Skeletal muscle satellite cell (primary cell): ENCODE data around the gene KCNK3.

ENCODE experiments used
- H3K27me3 ChIP-seq: 2 replicates; pipeline ENCODE4 v1.7.0; 2013; ENCODE audit warnings: low read length; ENCODE audit not compliant: control insufficient read depth, insufficient read depth
- H3K36me3 ChIP-seq: 2 replicates; pipeline ENCODE4 v1.7.0; 2013; ENCODE audit warnings: mild to moderate bottlenecking, control low read depth, low read length; ENCODE audit not compliant: insufficient read depth
- H3K4me1 ChIP-seq: 2 replicates; pipeline ENCODE4 v1.7.0; 2013; ENCODE audit warnings: low read length; ENCODE audit not compliant: control insufficient read depth, insufficient read depth
- H3K4me2 ChIP-seq: 2 replicates; pipeline ENCODE4 v1.7.0; 2013; ENCODE audit warnings: mild to moderate bottlenecking, low read length
- H3K4me3 ChIP-seq: 2 replicates; pipeline ENCODE4 v1.7.0; 2013; ENCODE audit warnings: low read length
- H3K9ac ChIP-seq: 2 replicates; pipeline ENCODE4 v1.7.0; 2013; ENCODE audit warnings: mild to moderate bottlenecking, low read depth, low read length, moderate library complexity
- H3K9me3 ChIP-seq: replicated peaks from 2 replicates; pipeline ENCODE4 v1.7.0; 2013; ENCODE audit warnings: mild to moderate bottlenecking, control low read depth, low read length

KCNK3 gene

GRCh38 chr2:26696351-26696816 lies 3.9 kb downstream of the KCNK3 start:
- Histone ChIP-seq H3K9ac (no peak overlapping the region), H3K4me1 (peaks cover 5% of the 10 kb centered on the region), H3K4me3 (no peak overlapping the region), H3K9me3 (no peaks in the 10 kb centered on the region), H3K36me3 (no peaks in the 10 kb centered on the region), H3K4me2 (no peak overlapping the region), H3K27me3 (peaks cover 71% of the 10 kb centered on the region)

- Histone ChIP-seq H3K4me1 (peaks cover 5% of the 10 kb centered on the region), H3K36me3 (no peaks in the 10 kb centered on the region), H3K4me3 (no peak overlapping the region), H3K9ac (no peak overlapping the region), H3K27me3 (peaks cover 69% of the 10 kb centered on the region), H3K4me2 (no peak overlapping the region), H3K9me3 (no peaks in the 10 kb centered on the region)
Measured at GRCh38 chr2:26697425-26697824, 4.9 kb downstream of the KCNK3 start.

GRCh38 chr2:26699295-26699694 lies 6.8 kb downstream of the KCNK3 start:
- Histone ChIP-seq H3K9me3 (no peaks in the 10 kb centered on the region), H3K4me1 (peaks cover 5% of the 10 kb centered on the region), H3K9ac (no peak overlapping the region), H3K4me2 (no peak overlapping the region), H3K27me3 (peaks cover 63% of the 10 kb centered on the region), H3K4me3 (no peak overlapping the region), H3K36me3 (no peaks in the 10 kb centered on the region)

DNA sequence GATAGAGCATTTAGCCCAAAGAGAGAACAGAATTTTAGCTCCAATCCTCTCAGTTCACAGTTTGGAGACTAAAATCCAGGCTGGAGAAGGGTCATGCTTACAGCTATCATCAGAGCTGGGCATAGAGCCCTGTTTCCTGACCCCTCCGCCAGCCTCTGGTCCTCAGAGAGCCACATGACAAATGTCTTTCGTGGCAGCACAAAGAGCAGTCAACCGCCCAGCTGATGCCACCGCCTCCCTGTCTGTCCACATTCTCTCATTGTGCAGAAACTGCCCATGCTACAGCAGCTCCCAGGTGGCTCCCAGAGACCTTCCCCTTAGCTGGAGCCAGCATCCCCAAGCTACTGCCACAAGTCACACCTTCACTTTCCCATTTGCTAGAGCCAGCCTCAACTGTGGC lies 7.6 kb downstream of the KCNK3 start:
- Histone ChIP-seq H3K36me3 (no peaks in the 10 kb centered on the region), H3K4me3 (no peak overlapping the region), H3K4me2 (no peak overlapping the region), H3K9me3 (no peaks in the 10 kb centered on the region), H3K4me1 (peaks cover 5% of the 10 kb centered on the region), H3K9ac (no peak overlapping the region), H3K27me3 (peaks cover 55% of the 10 kb centered on the region)

GRCh38 chr2:26701596-26701995 lies 9.1 kb downstream of the KCNK3 start:
- Histone ChIP-seq H3K4me2 (no peak overlapping the region), H3K9ac (no peak overlapping the region), H3K4me1 (no peaks in the 10 kb centered on the region), H3K36me3 (no peaks in the 10 kb centered on the region), H3K4me3 (no peak overlapping the region), H3K9me3 (no peaks in the 10 kb centered on the region), H3K27me3 (peaks cover 52% of the 10 kb centered on the region)

- H3K36me3 ChIP-seq = no peaks in the 10 kb centered on the region
- no peaks in the 10 kb centered on the region for H3K4me1 ChIP-seq
- no peak overlapping the region for H3K9ac ChIP-seq
- H3K4me2 ChIP-seq = no peak overlapping the region
- peaks cover 52% of the 10 kb centered on the region for H3K27me3 ChIP-seq
- H3K4me3 ChIP-seq = no peak overlapping the region
- H3K9me3 ChIP-seq = no peaks in the 10 kb centered on the region
Measured at GRCh38 chr2:26702025-26702424, 9.5 kb downstream of the KCNK3 start.

DNA sequence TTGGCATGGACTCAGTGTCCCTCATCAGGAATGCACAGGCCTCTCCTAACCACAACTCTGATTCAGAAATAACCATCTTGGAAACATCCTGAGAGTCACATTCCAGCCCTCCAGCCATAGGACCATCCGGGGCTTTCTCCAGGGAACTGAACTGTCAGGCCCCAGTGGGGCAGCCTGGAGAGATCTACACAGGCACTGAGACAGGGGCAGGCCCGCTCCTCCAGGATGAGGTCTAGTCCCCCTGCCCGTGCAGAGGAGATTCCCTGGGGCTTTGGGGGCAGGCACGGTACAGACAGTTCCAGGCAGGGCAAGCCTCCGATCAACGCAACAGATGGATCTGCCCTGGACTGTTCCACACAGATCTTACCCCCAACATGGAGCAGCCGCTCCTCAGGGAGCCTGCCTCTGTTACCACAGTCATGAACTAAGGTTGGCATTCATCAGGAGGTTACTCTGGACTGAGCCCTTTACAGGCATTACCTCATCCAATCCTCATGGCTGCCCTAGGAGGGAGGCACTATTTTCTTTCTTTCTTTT lies 12.0 kb downstream of the KCNK3 start:
- Histone ChIP-seq H3K9ac (no peak overlapping the region), H3K27me3 (peaks cover 63% of the 10 kb centered on the region), H3K4me1 (no peaks in the 10 kb centered on the region)

DNA sequence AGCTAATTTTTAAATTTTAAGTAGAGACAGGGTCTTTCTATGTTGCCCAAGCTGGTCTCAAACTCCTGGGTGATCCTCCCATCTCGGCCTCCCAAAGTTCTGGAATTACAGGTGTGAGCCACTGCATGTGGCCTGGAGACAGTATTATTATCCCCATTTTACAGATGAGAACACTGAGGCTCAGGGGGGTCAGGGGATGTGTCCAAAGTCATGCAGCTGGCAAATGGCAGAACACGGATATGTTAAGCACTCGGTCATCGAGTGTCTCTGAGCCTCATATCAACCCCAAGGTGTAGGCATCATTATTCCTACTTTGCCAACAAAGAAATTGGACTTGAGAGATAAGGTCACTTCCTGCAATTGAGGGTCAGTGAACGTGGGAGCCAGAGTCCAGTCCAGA lies 12.6 kb downstream of the KCNK3 start:
- Histone ChIP-seq H3K9me3 (no peaks in the 10 kb centered on the region), H3K4me2 (no peak overlapping the region), H3K36me3 (no peaks in the 10 kb centered on the region), H3K4me3 (no peak overlapping the region), H3K4me1 (no peaks in the 10 kb centered on the region), H3K9ac (no peak overlapping the region), H3K27me3 (peaks cover 63% of the 10 kb centered on the region)

More for the DNA sequence above, 12.0 kb downstream of the KCNK3 start:
- Histone ChIP-seq H3K4me3 (no peak overlapping the region), H3K9me3 (no peaks in the 10 kb centered on the region), H3K36me3 (no peaks in the 10 kb centered on the region), H3K4me2 (no peak overlapping the region)

DNA sequence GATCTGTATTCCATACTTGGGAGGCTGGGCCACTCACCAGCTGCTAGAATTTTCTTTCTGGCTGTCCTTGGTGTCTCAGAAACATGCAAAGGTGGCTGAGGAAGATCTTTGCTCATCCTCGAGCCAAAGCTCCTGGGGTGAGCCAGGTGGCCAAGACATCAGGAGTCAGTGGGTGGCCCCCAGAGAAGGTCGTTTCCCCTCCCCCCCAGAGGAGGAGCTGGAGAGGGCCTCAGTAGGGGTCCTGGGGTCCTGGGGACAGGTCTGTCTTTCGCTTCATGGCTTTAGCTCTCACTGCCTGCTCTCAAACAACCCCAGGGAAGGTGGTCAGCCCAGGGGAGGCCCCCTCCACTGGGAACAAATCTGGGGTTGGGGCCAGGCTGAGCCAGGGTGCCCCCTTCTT lies 13.6 kb downstream of the KCNK3 start:
- Histone ChIP-seq H3K4me1 (no peaks in the 10 kb centered on the region), H3K4me2 (no peak overlapping the region), H3K9ac (no peak overlapping the region), H3K9me3 (no peaks in the 10 kb centered on the region), H3K27me3 (peaks cover 62% of the 10 kb centered on the region), H3K4me3 (no peak overlapping the region), H3K36me3 (no peaks in the 10 kb centered on the region)

GRCh38 chr2:26706616-26707473 lies 14.3 kb downstream of the KCNK3 start:
- peaks cover 64% of the 10 kb centered on the region for H3K27me3 ChIP-seq
- H3K9me3 ChIP-seq = no peaks in the 10 kb centered on the region
- H3K9ac ChIP-seq = no peak overlapping the region
- H3K4me3 ChIP-seq = no peak overlapping the region
- no peaks in the 10 kb centered on the region for H3K36me3 ChIP-seq
- H3K4me1 ChIP-seq = no peaks in the 10 kb centered on the region
- H3K4me2 ChIP-seq = no peak overlapping the region

DNA sequence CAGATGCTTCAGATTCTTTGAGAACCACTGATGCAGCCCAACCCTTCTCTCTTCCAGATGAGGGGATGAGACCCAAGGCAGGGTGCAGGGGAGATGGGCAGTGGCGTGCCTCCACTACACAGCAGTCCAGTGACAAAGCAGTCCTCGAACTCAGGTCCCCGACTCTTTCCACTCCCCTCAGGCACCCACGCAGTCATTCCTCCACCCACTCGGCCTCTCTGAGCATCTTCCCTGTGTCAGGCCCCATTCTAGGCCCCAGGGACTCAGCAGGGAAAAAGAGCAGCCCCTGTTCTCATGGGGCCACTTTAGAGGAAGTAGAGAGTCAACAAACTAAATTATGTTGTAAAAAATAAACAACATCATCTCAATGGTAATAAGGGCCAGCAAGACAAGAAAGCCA lies 15.2 kb downstream of the KCNK3 start:
- Histone ChIP-seq H3K4me1 (no peaks in the 10 kb centered on the region), H3K36me3 (no peaks in the 10 kb centered on the region), H3K27me3 (peaks cover 65% of the 10 kb centered on the region), H3K9ac (no peak overlapping the region), H3K4me3 (no peak overlapping the region), H3K4me2 (no peak overlapping the region), H3K9me3 (no peaks in the 10 kb centered on the region)

- Histone ChIP-seq H3K9me3 (no peaks in the 10 kb centered on the region), H3K4me1 (no peaks in the 10 kb centered on the region), H3K36me3 (no peaks in the 10 kb centered on the region), H3K27me3 (peaks cover 69% of the 10 kb centered on the region), H3K4me3 (no peak overlapping the region), H3K4me2 (no peak overlapping the region), H3K9ac (no peak overlapping the region)
Measured at GRCh38 chr2:26708457-26708856, 15.9 kb downstream of the KCNK3 start.
